ENCODE measurements around the gene PAPOLA. TPM values are rescaled to one million over a fixed set of nuclear protein-coding genes. Genes with fewer than 3 reads are reported as not detected.

Gene PAPOLA
- total RNA-seq, 4 donors from 2014 or later, result 171 to 234 (median 174) TPM

DNA sequence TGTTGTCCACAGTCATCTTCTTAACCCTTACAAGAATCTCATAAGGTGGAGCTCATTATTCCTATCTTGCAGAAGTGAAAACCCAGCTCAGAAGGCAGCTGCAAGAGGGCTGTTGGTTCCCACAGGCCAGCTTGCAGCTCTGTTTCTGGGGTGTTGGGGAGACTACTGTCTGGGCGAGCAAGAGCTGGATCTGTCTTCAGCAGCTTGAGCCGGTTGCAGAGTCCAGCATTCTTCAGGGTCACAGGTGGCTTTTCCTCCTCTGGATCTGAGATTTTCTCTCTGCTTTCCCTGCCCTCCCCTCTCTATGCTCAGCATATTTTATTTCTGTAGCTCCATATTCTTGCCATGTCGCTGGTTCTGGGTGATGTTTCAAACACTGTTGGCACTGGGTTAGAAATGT, 87.4 kb downstream of the PAPOLA start:
- no peak overlapping the region for H3K27ac ChIP-seq
- no peaks in the 10 kb centered on the region for H3K9me3 ChIP-seq
- DNase-seq, result no peak
- H3K27me3 ChIP-seq, result peaks cover 11% of the 10 kb centered on the region
- TF ChIP-seq POLR2A (IDR thresholded peaks at IDR 0.05), result no peak
- TF ChIP-seq, protein P1, sequence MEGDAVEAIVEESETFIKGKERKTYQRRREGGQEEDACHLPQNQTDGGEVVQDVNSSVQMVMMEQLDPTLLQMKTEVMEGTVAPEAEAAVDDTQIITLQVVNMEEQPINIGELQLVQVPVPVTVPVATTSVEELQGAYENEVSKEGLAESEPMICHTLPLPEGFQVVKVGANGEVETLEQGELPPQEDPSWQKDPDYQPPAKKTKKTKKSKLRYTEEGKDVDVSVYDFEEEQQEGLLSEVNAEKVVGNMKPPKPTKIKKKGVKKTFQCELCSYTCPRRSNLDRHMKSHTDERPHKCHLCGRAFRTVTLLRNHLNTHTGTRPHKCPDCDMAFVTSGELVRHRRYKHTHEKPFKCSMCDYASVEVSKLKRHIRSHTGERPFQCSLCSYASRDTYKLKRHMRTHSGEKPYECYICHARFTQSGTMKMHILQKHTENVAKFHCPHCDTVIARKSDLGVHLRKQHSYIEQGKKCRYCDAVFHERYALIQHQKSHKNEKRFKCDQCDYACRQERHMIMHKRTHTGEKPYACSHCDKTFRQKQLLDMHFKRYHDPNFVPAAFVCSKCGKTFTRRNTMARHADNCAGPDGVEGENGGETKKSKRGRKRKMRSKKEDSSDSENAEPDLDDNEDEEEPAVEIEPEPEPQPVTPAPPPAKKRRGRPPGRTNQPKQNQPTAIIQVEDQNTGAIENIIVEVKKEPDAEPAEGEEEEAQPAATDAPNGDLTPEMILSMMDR (IDR thresholded peaks at IDR 0.05), result no peak
- H3K4me3 ChIP-seq (replicated peaks in 1 of 3), result no peak overlapping the region
- H3K4me1 ChIP-seq, result peaks cover 0 to 6% of the 10 kb centered on the region in 2 donors
- intact Hi-C loops (cut with DNase I), result no loop called here
- 86 to 92% methylated on average over 3 of the region's 3 CpGs for WGBS, 2 donors
- no peaks in the 10 kb centered on the region for H3K36me3 ChIP-seq

DNA sequence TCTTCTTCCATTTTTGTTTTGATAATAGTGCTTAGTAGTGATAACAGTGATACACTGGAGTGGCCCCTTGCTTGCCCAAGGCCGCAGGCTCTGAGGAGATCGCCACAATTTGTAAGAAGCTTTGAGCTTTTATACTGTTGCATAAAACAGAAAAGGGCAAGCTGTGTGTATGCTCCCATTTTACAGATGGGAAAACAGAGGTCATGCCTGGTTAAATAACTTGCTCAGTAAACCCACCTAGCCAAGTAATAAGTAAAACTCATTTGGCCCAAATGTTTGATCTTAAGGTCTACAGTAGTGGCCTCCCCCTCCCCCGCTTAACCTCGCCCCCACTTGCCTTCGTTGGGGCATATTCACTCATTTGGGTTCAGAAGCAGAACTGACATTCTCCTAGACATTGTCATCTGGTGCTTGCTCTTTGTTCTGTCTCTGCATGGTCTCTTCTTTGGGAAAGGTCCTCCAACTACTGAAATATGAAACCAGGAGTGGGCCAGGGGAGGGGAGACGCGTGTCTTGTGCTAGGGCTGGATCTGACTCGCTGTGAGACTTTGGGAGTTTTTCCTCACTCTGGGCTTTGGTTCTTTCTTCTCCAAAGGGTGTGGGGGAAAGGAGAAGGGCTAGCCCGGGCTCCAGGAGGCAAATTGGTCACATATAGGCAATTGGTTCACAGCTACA, 88.1 kb downstream of the PAPOLA start:
- H3K36me3 ChIP-seq, result no peaks in the 10 kb centered on the region
- 62 to 68% methylated on average over 9 of the region's 9 CpGs for WGBS, 2 donors
- peaks cover 11% of the 10 kb centered on the region for H3K27me3 ChIP-seq
- H3K9me3 ChIP-seq, result no peaks in the 10 kb centered on the region
- intact Hi-C loops (cut with DNase I), result no loop called here
- TF ChIP-seq, protein P1 (IDR thresholded peaks at IDR 0.05), result no peak
- TF ChIP-seq POLR2A (IDR thresholded peaks at IDR 0.05), result no peak
- no peak overlapping the region for H3K27ac ChIP-seq
- peaks cover 0 to 6% of the 10 kb centered on the region in 2 donors for H3K4me1 ChIP-seq
- H3K4me3 ChIP-seq (replicated peaks in 1 of 3), result no peak overlapping the region
- DNase-seq, result no peak

DNA sequence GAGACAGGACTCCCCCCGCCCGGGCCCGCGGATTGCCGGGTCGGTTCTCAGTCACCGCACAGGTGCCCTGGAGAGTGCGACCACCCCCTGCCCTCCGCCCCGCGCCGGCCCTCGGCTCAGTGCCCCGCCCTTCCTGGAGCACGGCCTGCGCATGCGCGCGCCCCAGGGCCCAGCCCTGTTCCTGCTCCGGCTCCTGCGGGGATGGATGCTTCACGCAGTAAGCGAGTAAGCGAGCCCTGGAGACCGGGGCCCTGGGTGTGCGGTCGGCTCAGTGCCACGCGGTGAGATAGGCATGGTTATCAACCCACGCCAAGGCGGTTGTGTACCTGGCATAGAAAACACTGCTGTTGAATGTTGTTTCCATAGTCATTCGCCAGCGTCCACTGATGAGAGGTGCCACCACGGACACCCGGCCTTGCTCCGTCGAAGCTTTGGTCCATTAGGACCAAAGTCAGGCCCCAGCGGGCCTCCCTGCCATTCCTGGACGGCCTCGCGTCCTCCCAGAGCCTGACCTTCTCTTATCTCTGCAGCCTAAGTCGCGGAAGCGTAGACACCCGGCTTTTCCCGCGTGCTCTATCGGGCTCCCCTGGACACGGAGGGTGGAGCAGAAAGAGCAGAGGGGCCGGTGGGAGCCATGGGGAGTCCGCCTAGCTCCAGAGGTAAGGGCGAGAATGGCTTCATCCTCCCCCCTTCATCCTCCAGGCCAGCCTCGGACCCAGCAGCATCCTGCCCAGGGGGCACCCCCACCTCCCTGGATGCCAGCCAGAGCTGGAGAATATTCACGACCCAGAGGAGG, 90.6 kb downstream of the PAPOLA start:
- intact Hi-C loops (cut with DNase I), result no loop called here
- H3K4me1 ChIP-seq, result peaks cover 0 to 6% of the 10 kb centered on the region in 2 donors
- H3K9me3 ChIP-seq, result no peaks in the 10 kb centered on the region
- H3K4me3 ChIP-seq (replicated peaks in 1 of 3), result no peak overlapping the region
- H3K36me3 ChIP-seq, result no peaks in the 10 kb centered on the region
- H3K27me3 ChIP-seq, result peaks cover 11% of the 10 kb centered on the region
- DNase-seq, result peak in 1 of 2 donors; percentile 10
- 8 to 11% methylated on average over 22 to 34 of the region's 54 CpGs for WGBS, 2 donors
- H3K27ac ChIP-seq, result no peak overlapping the region
- TF ChIP-seq, protein P1 (IDR thresholded peaks at IDR 0.05), result no peak
- no peak for TF ChIP-seq POLR2A (IDR thresholded peaks at IDR 0.05)

DNA sequence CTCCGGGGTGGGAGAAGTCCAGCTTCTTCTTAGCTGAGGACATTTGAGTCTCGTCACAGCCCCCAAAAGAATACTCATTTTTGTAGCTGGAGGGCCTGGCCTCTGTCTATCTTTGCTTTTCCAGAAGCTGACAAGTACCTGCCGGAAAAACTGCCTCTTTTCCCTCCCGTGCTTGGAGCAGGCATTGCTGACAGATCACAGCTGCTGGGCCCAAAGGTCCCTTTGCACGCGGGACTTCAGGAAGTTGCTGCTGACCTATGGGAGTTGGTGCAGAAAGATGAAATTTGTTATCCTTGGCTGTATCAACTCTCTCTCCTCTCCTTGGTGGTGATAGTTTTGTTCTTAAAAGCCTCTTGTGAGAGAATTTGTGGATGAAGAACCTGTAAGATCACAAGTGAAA, 92.8 kb downstream of the PAPOLA start:
- no peaks in the 10 kb centered on the region for H3K9me3 ChIP-seq
- no peak overlapping the region for H3K4me3 ChIP-seq (replicated peaks in 1 of 3)
- peaks cover 0 to 6% of the 10 kb centered on the region in 2 donors for H3K4me1 ChIP-seq
- no peak for DNase-seq
- no peaks in the 10 kb centered on the region for H3K36me3 ChIP-seq
- peaks cover 11% of the 10 kb centered on the region for H3K27me3 ChIP-seq
- TF ChIP-seq POLR2A (IDR thresholded peaks at IDR 0.05), result no peak
- TF ChIP-seq, protein P1 (IDR thresholded peaks at IDR 0.05), result no peak
- intact Hi-C loops (cut with DNase I), result no loop called here
- H3K27ac ChIP-seq, result no peak overlapping the region
- WGBS, 2 donors, result 66 to 76% methylated on average over 5 to 6 of the region's 6 CpGs

DNA sequence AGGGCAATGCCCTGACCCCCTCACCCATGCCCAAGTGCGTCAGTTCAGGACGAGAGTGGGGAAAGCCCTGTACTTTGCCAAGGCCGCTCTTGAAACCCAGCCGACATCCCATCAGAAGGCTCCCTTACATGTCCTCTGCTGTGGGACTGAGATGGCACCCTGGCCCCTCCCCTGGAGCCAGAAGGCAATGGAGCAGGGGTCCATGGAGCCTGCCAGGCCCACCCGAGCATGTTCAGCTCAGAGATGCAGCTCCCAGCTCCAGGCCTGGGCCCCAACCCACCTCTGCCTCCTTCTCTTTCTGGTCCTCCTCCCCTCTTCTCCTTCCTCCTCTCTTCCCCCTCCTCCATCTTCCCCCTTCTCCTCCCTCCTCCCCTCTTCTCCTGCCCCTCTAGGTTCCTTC, 95.5 kb downstream of the PAPOLA start:
- TF ChIP-seq, protein P1 (IDR thresholded peaks at IDR 0.05), result no peak
- TF ChIP-seq POLR2A (IDR thresholded peaks at IDR 0.05), result no peak
- peaks cover 0 to under 1% of the 10 kb centered on the region in 2 donors for H3K4me1 ChIP-seq
- H3K27me3 ChIP-seq, result peaks cover 4% of the 10 kb centered on the region
- no peak overlapping the region for H3K27ac ChIP-seq
- no peak for DNase-seq
- no peak overlapping the region for H3K4me3 ChIP-seq (replicated peaks in 1 of 3)
- 91 to 94% methylated on average over 5 of the region's 5 CpGs for WGBS, 2 donors
- H3K36me3 ChIP-seq, result no peaks in the 10 kb centered on the region
- H3K9me3 ChIP-seq, result no peaks in the 10 kb centered on the region
- intact Hi-C loops (cut with DNase I), result no loop called here

Data from thyroid gland (tissue), 4 donors.